Neural cell (in vitro differentiated cells): ENCODE results near the gene C22orf39. TPM values are rescaled to one million over a fixed set of nuclear protein-coding genes. Genes with fewer than 3 reads are reported as not detected.

ENCODE experiments used
- H2AFZ ChIP-seq: fragments of 200-600, 300-800 bp; sonication (generic), shearing (Covaris generic); 2 replicates; pipeline ENCODE4 v1.6.0; 2014; ENCODE audit warnings: low read depth, mild to moderate bottlenecking, antibody characterized with exemption, low read length, moderate library complexity
- H3F3A ChIP-seq: fragments of 200-600 bp; shearing (Covaris generic); 2 replicates; pipeline ENCODE4 v1.6.1; 2016; ENCODE audit warnings: mild to moderate bottlenecking, moderate library complexity, mixed read lengths, antibody characterized with exemption, low read length; ENCODE audit not compliant: insufficient read depth, poor library complexity, severe bottlenecking
- H3K27ac ChIP-seq: fragments of 200-600, 300-800 bp; sonication (generic), shearing (Covaris generic); 2 replicates; pipeline ENCODE4 v1.5.1; 2014; ENCODE audit warnings: mild to moderate bottlenecking, low read length, moderate library complexity
- H3K27me3 ChIP-seq: fragments of 300-800, 200-600 bp; sonication (generic), shearing (Covaris generic); 2 replicates; pipeline ENCODE4 v1.6.0; 2014; ENCODE audit warnings: mild to moderate bottlenecking, low read depth, low read length, moderate library complexity; ENCODE audit not compliant: insufficient read depth
- H3K36me3 ChIP-seq: fragments of 300-800, 200-600 bp; sonication (generic), shearing (Covaris generic); 2 replicates; pipeline ENCODE4 v1.5.1; 2014; ENCODE audit warnings: mild to moderate bottlenecking, antibody characterized with exemption, low read length, moderate library complexity; ENCODE audit not compliant: insufficient read depth
- H3K4me2 ChIP-seq: fragments of 300-800, 200-600 bp; sonication (generic), shearing (Covaris generic); 2 replicates; pipeline ENCODE4 v1.6.0; 2014; ENCODE audit warnings: mild to moderate bottlenecking, low read length
- H3K4me3 ChIP-seq: fragments of 300-800, 200-600 bp; sonication (generic), shearing (Covaris generic); 2 replicates; pipeline ENCODE4 v1.5.1; 2014; ENCODE audit warnings: mild to moderate bottlenecking, low read length, moderate library complexity
- H3K79me2 ChIP-seq: fragments of 200-600 bp; shearing (Covaris generic); replicated peaks from 2 replicates; pipeline ENCODE4 v1.6.0; 2014; ENCODE audit warnings: mild to moderate bottlenecking, low read length, moderate library complexity; ENCODE audit not compliant: insufficient read depth
- H3K9ac ChIP-seq: fragments of 300-800, 200-600 bp; sonication (generic), shearing (Covaris generic); 2 replicates; pipeline ENCODE4 v1.6.1; 2016; ENCODE audit warnings: mild to moderate bottlenecking, low read length, mixed read lengths
- H3K9me2 ChIP-seq: fragments of 200-600 bp; shearing (Covaris generic); 2 replicates; pipeline ENCODE4 v1.6.1; 2016; ENCODE audit warnings: mild to moderate bottlenecking, low read length, mixed read lengths; ENCODE audit not compliant: insufficient read depth
- H3K9me3 ChIP-seq: fragments of 200-600, 300-800 bp; sonication (generic), shearing (Covaris generic); 2 replicates; pipeline ENCODE4 v1.6.1; 2016; ENCODE audit warnings: mild to moderate bottlenecking, mixed run types, low read length, moderate library complexity, mixed read lengths
- H4K20me1 ChIP-seq: fragments of 200-600 bp; shearing (Covaris generic); 2 replicates; pipeline ENCODE4 v1.6.1; 2016; ENCODE audit warnings: mild to moderate bottlenecking, mixed run types; ENCODE audit not compliant: insufficient read depth
- MXI1 ChIP-seq: fragments of 450-650 bp; conservative IDR thresholded peaks from 2 replicates; pipeline ENCODE4 v1.6.1; 2014; ENCODE audit warnings: antibody characterized with exemption, mild to moderate bottlenecking; ENCODE audit not compliant: poor library complexity, severe bottlenecking
- POLR2AphosphoS5 ChIP-seq: IDR thresholded peaks from 2 replicates; pipeline ENCODE4 v1.6.1; 2012
- RAD21 ChIP-seq: fragments of 450-650 bp; conservative IDR thresholded peaks from 2 replicates; pipeline ENCODE4 v1.6.1; 2014; ENCODE audit warnings: antibody characterized with exemption, mild to moderate bottlenecking, moderate library complexity
- SMC3 ChIP-seq: fragments of 450-650 bp; conservative IDR thresholded peaks from 2 replicates; pipeline ENCODE4 v1.6.1; 2014; ENCODE audit warnings: antibody characterized with exemption, mild to moderate bottlenecking, moderate library complexity; ENCODE audit not compliant: poor library complexity
- TAF1 ChIP-seq: IDR thresholded peaks from 2 replicates; pipeline ENCODE4 v1.6.1; 2012; ENCODE audit warnings: low read depth
- polyA plus RNA-seq: library from polyadenylated mRNA; depleted of rRNA; stranded (reverse); fragments of >200 nt; gene quantifications from 2 replicates; pipeline ENCODE4 v1.2.3, GENCODE V29; 2014
- TF ChIP-seq, protein P1 (sequence below): fragments of 450-650 bp; IDR thresholded peaks from 2 replicates; pipeline ENCODE4 v1.5.1; 2014; ENCODE audit warnings: antibody characterized with exemption, mild to moderate bottlenecking, moderate library complexity; ENCODE audit not compliant: poor library complexity, severe bottlenecking
- TF ChIP-seq, protein P2 (sequence below): IDR thresholded peaks from 2 replicates; pipeline ENCODE4 v1.6.1; 2012; ENCODE audit warnings: borderline replicate concordance

C22orf39 gene
- polyA plus RNA-seq, 1 donor from 2014 or later, result 94.9 TPM

DNA sequence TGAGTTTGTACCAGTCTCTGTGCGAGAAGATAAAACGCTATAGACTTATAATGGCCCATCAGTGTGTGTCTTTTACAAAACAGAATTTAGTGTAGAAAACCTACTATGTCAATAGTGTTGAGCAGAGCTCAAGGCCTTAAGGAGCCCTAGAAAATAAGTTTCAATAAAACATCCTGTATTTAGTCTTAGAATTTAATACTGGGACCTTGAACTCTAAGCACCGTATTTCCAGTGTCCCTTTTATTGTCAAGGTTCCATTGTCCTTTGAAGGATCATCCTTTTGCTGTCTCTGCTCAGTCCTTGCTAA lies 48.8 kb upstream of the C22orf39 start:
- H3K36me3 ChIP-seq, result no peaks in the 10 kb centered on the region
- H4K20me1 ChIP-seq, result no peaks in the 10 kb centered on the region
- no peak overlapping the region for H3K27ac ChIP-seq
- no peaks in the 10 kb centered on the region for H3K9me3 ChIP-seq
- TF ChIP-seq TAF1, result no peak
- TF ChIP-seq RAD21, result no peak
- no peak for TF ChIP-seq MXI1
- TF ChIP-seq, protein P1, sequence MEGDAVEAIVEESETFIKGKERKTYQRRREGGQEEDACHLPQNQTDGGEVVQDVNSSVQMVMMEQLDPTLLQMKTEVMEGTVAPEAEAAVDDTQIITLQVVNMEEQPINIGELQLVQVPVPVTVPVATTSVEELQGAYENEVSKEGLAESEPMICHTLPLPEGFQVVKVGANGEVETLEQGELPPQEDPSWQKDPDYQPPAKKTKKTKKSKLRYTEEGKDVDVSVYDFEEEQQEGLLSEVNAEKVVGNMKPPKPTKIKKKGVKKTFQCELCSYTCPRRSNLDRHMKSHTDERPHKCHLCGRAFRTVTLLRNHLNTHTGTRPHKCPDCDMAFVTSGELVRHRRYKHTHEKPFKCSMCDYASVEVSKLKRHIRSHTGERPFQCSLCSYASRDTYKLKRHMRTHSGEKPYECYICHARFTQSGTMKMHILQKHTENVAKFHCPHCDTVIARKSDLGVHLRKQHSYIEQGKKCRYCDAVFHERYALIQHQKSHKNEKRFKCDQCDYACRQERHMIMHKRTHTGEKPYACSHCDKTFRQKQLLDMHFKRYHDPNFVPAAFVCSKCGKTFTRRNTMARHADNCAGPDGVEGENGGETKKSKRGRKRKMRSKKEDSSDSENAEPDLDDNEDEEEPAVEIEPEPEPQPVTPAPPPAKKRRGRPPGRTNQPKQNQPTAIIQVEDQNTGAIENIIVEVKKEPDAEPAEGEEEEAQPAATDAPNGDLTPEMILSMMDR, result no peak
- TF ChIP-seq, protein P2, sequence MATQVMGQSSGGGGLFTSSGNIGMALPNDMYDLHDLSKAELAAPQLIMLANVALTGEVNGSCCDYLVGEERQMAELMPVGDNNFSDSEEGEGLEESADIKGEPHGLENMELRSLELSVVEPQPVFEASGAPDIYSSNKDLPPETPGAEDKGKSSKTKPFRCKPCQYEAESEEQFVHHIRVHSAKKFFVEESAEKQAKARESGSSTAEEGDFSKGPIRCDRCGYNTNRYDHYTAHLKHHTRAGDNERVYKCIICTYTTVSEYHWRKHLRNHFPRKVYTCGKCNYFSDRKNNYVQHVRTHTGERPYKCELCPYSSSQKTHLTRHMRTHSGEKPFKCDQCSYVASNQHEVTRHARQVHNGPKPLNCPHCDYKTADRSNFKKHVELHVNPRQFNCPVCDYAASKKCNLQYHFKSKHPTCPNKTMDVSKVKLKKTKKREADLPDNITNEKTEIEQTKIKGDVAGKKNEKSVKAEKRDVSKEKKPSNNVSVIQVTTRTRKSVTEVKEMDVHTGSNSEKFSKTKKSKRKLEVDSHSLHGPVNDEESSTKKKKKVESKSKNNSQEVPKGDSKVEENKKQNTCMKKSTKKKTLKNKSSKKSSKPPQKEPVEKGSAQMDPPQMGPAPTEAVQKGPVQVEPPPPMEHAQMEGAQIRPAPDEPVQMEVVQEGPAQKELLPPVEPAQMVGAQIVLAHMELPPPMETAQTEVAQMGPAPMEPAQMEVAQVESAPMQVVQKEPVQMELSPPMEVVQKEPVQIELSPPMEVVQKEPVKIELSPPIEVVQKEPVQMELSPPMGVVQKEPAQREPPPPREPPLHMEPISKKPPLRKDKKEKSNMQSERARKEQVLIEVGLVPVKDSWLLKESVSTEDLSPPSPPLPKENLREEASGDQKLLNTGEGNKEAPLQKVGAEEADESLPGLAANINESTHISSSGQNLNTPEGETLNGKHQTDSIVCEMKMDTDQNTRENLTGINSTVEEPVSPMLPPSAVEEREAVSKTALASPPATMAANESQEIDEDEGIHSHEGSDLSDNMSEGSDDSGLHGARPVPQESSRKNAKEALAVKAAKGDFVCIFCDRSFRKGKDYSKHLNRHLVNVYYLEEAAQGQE, result no peak
- no peak overlapping the region for H3K9ac ChIP-seq
- no peaks in the 10 kb centered on the region for H3K9me2 ChIP-seq
- H3K27me3 ChIP-seq, result no peaks in the 10 kb centered on the region
- no peaks in the 10 kb centered on the region for H3F3A ChIP-seq
- H3K4me2 ChIP-seq, result no peak overlapping the region
- H3K79me2 ChIP-seq, result no peaks in the 10 kb centered on the region
- no peak overlapping the region for H3K4me3 ChIP-seq
- no peak overlapping the region for H2AFZ ChIP-seq

DNA sequence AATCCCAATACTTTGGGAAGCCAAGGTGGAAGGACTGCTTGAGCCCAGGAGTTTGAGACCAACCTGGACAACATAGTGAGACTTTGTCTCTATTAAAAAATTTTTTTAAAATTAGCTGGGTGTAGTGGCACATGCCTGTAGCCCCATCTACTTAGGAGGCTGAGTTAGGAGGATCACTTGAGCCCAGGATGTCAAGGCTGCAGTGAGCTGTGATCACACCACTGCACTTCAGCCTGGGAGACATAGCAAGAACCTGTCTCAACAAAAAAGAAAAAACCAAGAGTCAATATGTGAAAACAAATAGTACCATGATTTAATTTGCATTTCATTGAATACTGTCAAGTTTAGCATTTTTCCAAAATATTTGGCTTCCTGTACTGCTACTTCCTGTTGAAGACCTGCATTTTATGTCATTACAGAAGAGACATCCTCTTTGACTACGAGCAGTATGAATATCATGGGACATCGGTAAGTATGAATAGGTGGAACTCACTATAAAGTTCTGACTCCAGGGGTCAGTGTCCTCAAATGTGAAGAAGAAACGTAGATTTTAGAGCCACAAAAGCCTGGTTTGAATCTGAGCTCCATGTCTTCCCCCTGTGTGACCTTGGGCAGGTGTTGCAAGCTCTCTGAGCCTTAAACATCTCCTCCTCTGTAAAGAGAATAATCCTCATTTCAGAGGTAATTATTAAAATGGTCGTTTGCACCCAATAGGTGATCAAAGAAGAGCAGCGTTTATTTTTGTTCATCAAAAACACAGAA lies 48.2 kb upstream of the C22orf39 start:
- no peak overlapping the region for H3K4me2 ChIP-seq
- no peak overlapping the region for H3K9ac ChIP-seq
- H2AFZ ChIP-seq, result no peak overlapping the region
- no peaks in the 10 kb centered on the region for H3F3A ChIP-seq
- no peak for TF ChIP-seq RAD21
- peak; percentile 20 for TF ChIP-seq SMC3
- no peaks in the 10 kb centered on the region for H3K36me3 ChIP-seq
- no peaks in the 10 kb centered on the region for H4K20me1 ChIP-seq
- H3K9me3 ChIP-seq, result no peaks in the 10 kb centered on the region
- no peaks in the 10 kb centered on the region for H3K27me3 ChIP-seq
- no peak overlapping the region for H3K4me3 ChIP-seq
- no peaks in the 10 kb centered on the region for H3K9me2 ChIP-seq
- H3K79me2 ChIP-seq, result no peaks in the 10 kb centered on the region
- no peak overlapping the region for H3K27ac ChIP-seq

DNA sequence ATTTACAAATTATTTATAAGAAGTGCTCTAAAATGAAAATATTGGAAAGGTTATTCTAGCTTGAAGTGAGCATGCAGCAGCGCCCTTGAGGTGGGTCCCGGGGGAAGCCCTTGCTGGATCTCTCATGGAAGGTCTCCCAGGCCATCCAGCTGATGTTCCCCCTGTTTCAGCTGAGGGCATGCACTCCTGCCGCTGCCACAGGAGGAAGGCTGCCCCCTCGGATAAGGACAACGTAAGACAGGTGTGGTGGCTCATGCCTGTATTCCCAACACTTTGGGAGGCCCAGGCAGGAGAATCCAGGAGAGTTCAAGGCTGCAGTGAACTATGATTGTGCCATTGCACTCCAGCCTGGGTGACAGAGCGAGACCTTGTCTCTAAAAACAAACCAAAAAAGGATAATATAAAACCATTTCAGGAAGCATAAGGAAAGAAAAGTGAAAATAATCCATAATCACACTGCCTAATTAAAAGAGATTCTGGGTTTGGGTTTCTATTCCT lies 47.2 kb upstream of the C22orf39 start:
- TF ChIP-seq POLR2AphosphoS5, result no peak
- TF ChIP-seq, protein P2, result no peak
- H3K4me2 ChIP-seq, result no peak overlapping the region
- no peaks in the 10 kb centered on the region for H3K9me3 ChIP-seq
- H3K27me3 ChIP-seq, result no peaks in the 10 kb centered on the region
- no peaks in the 10 kb centered on the region for H3K9me2 ChIP-seq
- no peaks in the 10 kb centered on the region for H4K20me1 ChIP-seq
- no peak overlapping the region for H2AFZ ChIP-seq
- no peak overlapping the region for H3K27ac ChIP-seq
- H3K79me2 ChIP-seq, result no peaks in the 10 kb centered on the region
- H3K4me3 ChIP-seq, result no peak overlapping the region
- H3K36me3 ChIP-seq, result no peaks in the 10 kb centered on the region
- H3F3A ChIP-seq, result no peaks in the 10 kb centered on the region
- H3K9ac ChIP-seq, result no peak overlapping the region
